ENCODE measurements around the gene SUCO. TPM values are rescaled to one million over a fixed set of nuclear protein-coding genes. Genes with fewer than 3 reads are reported as not detected.

Gene SUCO
- total RNA-seq, 1 donor from 2014 or later = 15.9 TPM

DNA sequence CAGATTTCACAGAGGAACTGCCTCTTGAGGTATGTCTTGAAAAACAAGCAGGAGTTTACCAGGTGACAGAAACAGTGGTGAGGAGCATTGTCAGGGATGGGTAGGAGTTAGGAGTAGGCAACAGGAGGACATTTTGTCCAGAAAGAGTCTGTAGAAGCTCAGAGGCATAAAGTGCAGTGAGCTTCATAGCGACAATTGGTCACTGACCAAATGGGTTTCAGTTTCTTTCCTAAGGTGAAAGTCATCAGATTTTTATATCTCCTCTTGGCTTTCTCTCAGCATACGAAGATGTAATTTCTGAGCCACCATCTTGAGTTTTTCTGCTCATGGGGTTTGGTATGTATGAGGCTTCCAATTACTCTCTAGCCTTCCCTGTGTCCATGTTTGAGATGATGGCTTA, 96.7 kb downstream of the SUCO start:
- ATAC-seq (ENCODE audit: poor library complexity) = no peak
- intact Hi-C loops (cut with DNase I) = no loop called here
- DNase-seq = no peak

DNA sequence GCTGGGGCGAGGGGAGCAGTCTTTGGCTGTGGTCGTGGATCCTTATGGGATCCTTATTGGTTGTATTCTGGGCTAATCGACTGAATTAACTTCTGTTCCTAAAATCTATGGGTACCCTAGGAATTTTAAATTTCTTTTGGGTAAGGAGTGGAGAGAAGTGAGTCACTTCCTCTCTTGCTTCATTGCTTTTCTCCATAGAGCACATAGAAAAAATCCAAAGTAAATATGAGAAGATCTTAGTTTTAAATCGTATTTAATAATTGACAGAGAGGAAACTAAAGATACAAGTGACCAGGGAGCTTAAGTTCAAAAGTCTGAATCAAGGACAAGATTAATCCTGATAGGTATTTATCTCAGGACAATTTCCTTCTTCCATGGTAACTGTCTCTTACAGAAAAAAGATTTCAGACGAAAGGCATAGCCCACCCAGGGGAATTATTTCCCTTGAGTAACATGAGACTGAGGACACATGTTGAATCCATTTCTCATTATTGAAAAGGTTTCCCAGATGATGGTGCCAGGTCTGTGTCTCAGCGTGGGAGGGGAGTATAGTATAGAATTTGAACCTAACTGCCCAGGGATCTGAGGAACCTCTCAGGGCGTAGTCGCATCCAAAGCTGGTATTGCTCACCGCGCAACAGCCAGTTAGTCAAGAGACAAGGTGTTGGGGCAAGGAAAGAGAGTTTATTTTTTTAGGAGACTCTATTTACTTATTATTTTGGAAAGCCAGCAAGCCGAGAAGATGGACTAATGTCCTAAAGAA, 97.3 kb downstream of the SUCO start:
- ATAC-seq (ENCODE audit: poor library complexity) (no peak), DNase-seq (no peak)
- intact Hi-C loops (cut with DNase I) = no loop called here

DNA sequence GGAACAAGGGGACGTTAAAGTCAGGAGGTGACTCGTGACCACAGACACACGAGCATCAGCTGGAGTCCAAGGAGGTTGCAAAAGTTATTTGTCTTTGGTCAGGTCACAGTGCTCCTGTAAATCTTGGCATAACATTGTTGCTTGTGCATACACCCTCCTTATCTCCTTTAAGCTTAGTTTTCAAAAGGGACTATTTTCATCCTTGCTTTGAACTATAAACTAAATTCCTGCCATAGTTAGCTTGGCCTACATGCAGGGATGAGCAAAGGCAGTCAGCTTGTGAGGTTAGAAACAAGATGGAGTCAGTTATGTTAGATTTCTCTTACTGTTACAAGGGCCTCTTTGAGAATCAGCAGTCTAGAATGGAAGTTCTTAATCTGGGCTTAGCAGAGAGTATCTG, 97.9 kb downstream of the SUCO start:
- intact Hi-C loops (cut with DNase I) = no loop called here
- DNase-seq (no peak), ATAC-seq (ENCODE audit: poor library complexity) (no peak)

DNA sequence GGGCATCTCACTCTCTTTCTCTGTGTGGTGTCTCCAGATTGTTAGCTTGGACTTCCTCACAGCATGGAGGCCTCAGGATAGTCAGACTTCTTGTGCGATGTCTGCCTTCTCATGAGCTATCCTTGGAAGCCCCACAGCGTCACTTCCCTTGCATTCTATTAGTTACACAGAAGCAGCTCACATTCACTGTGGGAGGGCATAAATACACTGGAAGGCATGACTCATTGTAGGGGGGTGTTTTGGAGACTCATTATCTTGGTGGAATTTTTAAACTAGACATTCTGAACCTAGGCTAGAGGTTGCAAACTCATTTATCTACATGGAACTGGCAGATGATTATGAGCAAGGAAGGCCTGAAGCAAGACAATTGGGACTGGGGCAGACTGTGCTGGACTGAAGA, 104.6 kb downstream of the SUCO start:
- DNase-seq (no peak), ATAC-seq (ENCODE audit: poor library complexity) (no peak)
- intact Hi-C loops (cut with DNase I) = no loop called here

DNA sequence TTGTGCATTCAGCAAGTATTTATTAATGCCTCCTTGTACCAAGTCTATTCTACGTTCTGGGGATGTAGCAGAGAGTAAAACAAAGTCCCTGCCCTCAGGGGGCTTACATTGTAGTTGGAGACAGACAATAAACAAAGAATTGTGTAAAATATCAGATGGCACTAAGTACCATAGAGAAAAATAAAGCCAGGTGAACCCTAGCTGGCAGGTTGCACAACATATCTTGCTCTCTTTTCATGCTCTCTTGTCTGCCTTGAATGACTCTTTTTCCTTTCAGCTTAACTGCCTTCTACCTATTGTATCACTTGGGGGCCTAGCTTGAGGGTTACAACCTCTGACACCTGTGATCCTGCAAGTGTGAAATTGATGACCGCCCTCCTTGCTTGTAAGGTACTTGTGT, 105.3 kb downstream of the SUCO start:
- no peak for ATAC-seq (ENCODE audit: poor library complexity)
- intact Hi-C loops (cut with DNase I) = no loop called here
- no peak for DNase-seq

DNA sequence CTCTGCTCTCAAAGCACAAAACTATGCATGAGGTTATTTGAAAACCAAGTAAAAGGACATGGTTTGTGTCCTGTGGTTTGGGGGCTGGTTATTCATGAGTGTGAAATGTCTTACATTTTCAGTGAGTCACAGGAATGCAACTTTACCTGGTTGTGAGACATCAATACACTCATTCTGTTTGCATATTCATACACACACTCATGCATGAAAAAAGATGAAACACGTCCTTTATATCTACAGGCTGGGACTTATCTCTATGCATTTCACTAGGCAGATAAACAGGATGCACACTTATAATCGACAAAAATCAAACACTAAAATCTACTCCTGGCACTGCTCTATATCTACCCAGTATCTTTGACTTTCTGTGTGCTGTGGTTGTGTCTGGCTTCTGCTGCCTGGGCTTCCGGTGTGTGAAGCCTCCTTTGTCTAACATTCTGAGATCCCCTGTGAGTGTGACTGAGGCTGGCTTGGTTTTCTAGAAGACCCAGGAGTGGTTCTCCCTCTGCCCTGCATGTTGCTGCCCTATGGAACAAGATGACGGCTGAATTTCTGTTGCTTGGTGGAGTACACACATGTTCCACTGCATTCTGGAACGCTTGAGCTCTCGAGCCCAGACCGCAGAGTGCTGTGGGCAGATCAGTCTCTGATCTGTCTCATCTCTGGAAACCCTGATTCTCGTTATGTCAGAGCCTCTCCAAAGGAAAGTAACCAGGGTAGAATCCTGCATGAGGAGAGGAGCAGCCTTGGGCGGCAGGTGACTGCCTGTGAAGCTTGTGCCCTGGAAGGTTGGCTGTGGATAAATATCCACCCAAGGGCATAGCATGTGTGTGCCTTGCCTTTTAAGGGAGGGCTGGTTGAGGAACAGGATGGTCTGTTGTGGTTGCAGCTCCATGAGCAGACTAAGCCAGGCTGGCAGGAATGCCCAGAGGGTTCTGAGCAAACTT, 106.2 kb downstream of the SUCO start:
- DNase-seq = no peak
- peak; percentile 61 for ATAC-seq (ENCODE audit: poor library complexity)
- intact Hi-C loops (cut with DNase I) = no loop called here

DNA sequence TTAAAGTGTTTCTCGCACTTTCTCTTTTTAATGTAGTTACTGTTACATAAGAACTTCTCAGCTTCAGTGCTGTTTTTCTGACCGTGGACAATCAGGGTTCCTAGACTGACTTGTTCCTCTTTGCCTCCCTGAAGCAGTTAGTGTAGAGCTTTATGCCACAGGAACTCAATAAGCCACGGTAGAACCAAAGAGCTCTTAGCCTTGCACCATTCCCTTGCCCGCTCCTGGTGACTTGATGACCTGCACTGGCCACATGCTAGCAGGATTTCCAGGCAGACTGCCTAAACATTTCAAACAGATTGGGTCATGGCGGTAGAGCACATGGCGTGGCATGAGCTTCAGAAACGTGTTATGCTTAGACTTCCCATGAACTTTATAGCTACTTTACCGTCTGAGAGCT, 107.2 kb downstream of the SUCO start:
- ATAC-seq (ENCODE audit: poor library complexity) = no peak
- no peak for DNase-seq
- intact Hi-C loops (cut with DNase I) = no loop called here

DNA sequence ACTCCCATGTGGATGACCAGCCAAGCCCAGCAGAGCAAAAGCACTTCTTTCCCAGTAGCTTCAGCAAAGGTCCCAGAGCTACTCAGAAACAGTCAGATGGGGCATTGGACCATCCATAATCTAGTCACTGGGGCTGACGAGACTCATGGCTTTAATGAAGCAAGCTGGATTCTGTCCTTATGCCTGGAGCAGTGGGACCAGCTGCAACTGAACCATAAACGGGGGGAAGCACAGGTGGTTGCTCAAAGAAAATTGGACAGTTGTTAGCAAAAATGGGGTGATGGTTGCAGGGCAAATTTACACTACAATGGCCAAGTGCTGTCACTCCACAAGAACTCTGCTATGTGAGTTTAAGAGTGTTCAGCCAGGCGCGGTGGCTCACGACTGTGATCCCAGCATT, 108.5 kb downstream of the SUCO start:
- intact Hi-C loops (cut with DNase I) = no loop called here

DNA sequence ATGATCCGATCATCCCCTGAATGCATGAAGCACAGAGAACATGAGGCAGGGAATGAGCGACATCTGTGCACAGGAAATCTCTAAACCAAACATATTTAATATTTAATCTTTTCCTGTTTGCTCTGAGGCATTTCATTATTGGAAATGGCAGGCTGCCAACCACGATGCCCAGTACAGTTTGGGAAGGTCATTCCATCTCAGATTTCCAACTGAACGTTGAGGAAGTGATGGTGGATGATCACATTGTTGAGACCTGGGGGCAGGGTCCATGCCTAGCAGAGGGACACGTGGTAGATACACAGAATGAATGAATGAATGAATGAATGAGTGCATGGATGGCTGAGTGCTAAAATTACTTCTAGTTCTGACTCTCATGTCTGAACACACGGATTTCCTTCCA, 110.0 kb downstream of the SUCO start:
- DNase-seq = no peak
- no peak for ATAC-seq (ENCODE audit: poor library complexity)
- intact Hi-C loops (cut with DNase I) = no loop called here

More for the DNA sequence above, 108.5 kb downstream of the SUCO start:
- ATAC-seq (ENCODE audit: poor library complexity) (no peak), DNase-seq (no peak)

DNA sequence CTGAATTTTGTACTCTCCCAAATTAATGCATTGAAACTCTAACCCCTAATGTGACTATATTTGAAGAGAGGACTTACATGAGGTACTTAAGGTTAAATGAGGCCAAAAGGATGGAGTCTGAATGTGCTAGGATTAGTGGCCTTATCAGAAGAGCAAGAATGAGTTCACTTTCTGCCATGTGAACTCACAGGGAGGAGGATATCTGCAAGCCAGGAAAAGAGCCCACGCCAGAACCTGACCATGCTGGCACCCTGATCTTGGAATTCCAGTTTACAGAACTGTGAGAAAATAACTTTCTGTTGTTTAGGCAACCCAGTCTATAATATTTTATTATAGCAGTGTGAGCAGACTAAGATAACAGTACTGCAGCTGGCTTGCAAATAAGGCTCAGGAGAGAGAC, 113.7 kb downstream of the SUCO start:
- DNase-seq (no peak), ATAC-seq (ENCODE audit: poor library complexity) (peak; percentile 79)
- intact Hi-C loops (cut with DNase I) = no loop called here

DNA sequence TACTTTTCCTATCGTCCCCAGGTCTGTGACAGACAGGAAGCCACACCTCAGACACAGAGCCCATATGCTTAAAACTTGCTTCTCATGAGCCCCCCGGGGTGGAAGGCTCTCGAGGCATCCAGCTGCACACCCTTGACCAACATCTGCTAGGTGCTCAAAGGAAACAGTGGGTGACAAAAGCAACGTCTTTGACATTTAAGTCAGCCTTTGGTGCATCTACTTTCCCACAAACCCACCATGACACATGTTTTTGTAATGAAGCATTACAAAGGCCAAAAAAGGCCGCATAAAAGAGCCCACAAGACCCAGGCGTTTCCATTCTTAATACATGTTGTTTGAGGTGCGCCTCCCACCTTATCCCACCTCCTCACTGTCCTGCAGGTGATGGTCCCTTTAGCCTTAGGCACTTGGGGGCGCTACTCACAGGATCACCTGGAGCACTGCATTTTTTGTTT, 114.2 kb downstream of the SUCO start:
- DNase-seq = no peak
- ATAC-seq (ENCODE audit: poor library complexity) = no peak
- intact Hi-C loops (cut with DNase I) = no loop called here

DNA sequence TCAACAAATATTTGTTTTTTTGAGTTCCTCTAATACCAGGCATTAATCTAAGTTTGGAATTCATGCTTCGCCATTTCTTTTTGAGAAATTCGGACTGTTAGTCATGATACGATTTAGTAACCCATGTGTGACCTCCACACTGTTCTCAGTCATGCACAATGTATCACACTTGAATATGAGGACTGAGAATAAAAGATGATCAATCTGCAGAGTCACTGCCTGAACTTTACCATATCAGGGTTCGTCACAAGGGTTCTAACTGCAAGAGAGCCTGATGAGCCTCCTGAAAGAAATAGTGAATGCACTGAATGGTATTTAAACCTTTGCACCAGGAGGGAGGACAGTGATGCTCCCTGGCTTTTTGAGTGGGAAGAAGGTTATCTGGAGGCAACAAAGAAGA, 115.0 kb downstream of the SUCO start:
- intact Hi-C loops (cut with DNase I) = no loop called here
- no peak for ATAC-seq (ENCODE audit: poor library complexity)
- no peak for DNase-seq

DNA sequence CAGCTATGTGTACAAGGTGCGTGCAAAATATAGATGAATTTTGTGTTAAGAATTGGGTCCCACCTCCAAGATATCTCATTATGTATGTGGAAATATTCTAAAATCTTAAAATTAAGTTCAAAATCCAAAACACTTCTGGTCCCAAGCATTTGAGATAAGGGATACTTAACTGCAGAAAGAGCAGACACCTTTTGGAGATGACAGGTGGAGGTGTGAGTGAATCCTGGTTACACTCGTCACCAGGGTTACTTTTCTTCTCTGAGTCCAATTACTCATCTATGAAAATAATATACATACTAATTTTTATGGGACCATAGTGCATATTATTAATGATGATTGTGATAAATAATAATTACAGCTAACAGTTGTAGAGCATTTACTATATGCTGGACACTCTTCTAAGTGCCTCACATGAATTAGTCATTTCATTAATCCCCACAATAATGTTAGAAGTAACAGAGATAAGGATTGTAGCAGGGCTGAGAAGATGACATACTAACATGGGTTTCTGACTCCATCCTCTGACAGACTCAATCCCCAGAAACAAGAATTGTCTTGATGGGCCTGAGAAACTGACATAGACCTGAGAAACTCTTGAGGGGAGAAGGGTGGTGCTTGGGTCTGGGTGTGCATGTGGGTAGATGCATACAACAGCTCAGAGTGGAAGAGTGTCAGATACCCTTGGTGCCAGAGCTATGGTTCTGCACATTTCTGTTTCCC, 117.7 kb downstream of the SUCO start:
- intact Hi-C loops (cut with DNase I) = no loop called here
- DNase-seq (no peak), ATAC-seq (ENCODE audit: poor library complexity) (peak; percentile 54)

DNA sequence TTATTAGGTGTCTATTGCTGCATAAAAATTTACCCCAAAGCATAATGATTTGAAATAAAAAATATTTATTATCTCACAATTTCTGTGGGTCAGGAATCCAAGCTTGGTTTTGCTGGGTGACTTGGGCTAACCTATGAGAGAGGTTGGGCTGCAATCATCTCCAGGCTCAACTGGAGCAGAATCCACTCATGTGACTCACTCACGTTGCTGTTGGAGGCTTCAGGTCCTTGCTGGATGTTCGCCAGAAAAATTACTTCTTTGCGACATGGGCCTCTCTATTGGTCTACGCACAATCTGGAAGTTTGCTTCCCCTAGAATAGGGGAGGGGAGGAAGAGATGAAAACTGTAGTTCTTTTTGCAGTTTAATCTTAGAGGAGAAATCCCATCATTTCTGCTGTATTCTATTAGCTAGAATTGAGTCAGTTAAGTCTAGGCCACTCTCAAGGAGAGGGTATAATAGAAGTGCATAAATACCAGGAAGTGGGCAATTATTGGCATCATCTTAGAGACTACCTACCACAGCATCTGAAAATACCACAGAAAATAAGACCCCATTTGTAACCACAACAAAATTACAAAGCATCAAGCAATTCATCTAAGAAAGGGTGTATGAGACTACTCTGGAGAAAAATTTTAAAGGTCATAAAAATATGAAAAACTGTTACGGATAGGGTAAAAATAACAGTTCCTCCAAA, 120.2 kb downstream of the SUCO start:
- DNase-seq = no peak
- intact Hi-C loops (cut with DNase I) = no loop called here
- ATAC-seq (ENCODE audit: poor library complexity) = no peak

DNA sequence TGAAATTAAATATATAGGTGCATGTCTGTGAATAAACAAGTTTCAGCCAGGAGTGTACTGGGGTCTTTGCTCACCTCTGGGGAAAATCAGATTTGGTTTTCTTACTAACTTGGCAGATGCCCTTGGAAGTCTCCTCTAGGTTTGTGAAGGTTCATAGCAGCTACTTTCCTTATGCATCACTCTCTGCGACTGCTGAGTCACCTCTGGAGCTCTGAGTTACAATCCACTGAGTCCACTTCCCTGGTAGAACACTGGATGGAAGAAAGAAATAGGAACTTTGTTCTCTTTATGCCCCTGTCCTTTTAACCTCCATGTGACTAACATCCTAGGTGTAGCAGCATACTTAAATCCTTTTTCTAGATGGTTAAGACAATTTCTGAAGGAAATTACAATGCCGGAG, 121.6 kb downstream of the SUCO start:
- intact Hi-C loops (cut with DNase I) = no loop called here
- DNase-seq (no peak), ATAC-seq (ENCODE audit: poor library complexity) (no peak)

DNA sequence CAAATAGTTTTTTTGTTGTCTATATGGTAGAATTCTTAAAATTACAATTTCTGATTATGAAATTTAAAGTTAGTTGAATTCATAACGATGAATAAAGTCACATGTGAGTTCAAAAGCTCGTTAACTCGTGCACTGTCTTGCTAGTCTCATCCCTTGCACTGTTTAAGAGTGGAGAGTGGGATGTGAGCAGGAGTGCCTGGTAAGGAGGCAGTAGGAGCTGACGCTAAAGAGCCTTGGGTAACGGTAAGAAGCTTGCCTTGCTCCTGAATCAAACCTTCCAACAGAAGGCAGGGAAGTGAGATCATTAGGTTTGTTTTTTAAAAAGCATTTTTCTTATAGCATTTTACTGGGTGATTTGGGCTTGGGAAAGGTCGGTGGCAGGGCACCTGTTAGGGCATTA, 123.6 kb downstream of the SUCO start:
- DNase-seq (no peak), ATAC-seq (ENCODE audit: poor library complexity) (no peak)
- intact Hi-C loops (cut with DNase I) = no loop called here

DNA sequence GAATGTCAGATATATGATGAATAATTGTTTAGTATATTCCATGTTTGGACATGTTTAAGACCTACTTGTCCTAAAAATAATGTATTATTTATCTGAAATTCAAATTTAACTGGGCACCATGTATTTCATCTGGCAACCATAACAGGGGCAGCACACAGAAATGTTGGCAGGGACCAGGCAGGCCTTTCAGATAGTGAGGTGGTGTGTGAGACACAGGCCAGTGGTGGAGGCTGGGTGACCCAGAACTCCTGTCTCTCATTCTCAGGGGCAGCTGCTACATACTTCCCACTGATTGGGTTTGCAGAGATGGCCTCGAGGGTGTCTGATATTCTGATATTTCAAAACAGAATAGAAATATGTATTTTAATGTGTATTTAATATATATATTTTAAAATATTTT, 124.6 kb downstream of the SUCO start:
- ATAC-seq (ENCODE audit: poor library complexity) = peak; percentile 94
- intact Hi-C loops (cut with DNase I) = no loop called here
- peak; percentile 63 for DNase-seq

DNA sequence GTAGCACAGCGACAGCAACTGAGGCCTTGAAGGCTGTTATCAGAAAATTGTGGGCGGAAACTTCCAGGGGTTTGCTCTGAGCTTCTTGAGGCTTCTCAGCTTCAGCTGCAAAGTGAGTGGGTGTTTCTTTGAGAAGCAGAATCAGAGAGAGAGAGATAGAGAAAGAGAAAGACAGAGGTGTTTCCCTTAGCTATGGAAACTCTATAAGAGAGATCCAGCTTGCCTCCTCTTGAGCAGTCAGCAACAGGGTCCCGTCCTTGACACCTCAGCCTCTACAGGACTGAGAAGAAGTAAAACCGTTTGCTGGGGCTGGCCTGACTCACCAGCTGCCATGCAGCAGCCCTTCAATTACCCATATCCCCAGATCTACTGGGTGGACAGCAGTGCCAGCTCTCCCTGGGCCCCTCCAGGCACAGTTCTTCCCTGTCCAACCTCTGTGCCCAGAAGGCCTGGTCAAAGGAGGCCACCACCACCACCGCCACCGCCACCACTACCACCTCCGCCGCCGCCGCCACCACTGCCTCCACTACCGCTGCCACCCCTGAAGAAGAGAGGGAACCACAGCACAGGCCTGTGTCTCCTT, 126.0 kb downstream of the SUCO start, which contains the start of gene FASLG:
TSS of gene FASLG (plus strand) at position 233 of the 583 bp plus-strand sequence. CDS start at position 332, 99 bp downstream.
- DNase-seq (no peak), ATAC-seq (ENCODE audit: poor library complexity) (no peak)
- intact Hi-C loops (cut with DNase I) = no loop called here

Measured in Right ventricle myocardium superior (tissue), 1 donor.